Measurements from ENCODE around the gene CDK14.
"Not testable (repeated sequence)": the region's sequence is repeated elsewhere in the genome, so short reads cannot be mapped to it uniquely, and the experiment has no call there.

The CDK14 gene

DNA sequence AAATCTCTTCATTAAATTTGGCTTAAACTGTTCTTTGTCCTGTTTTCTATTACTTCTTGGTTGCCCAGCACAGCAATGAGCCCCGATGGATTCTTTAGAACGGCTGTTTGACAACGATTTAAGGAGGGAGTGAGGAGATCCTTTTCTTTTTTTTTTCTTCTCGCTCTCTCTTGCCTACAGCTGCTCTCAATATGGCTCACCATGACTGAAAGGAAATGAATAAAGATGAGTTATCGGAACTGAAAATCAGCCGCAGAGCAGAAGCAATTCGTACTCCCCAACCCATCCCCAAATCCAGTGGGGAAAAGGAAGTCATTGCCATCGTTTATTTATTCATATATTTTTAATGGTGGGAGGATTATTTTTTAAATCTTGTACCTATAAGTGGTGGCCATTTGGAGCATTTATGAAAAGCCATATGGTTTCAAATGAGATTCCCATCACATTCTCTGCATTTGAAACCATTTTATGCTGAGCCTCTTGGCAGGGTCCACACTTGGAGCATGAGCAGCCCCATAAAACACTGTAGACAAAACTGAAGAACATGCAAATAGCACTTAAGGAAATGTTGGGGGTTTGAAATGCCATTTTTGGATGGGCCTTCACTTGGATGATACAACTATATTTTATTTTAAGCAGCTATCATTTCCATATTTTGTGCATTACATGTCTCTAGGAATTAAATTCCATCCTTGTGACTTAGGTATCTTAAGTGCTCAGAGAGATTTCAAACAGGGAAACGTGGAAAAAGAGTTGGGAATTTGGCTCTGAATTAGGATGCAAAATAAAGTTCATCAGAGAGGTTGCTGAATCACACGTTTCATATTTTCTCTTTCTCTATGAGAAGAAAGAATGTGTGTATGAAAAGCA is 560.4 kb downstream of the CDK14 start:
- DNase-seq (ENCODE audit: low read depth in 2 of 2): no peak

GRCh38 chr7:91157579-91158320 is 561.6 kb downstream of the CDK14 start:
- DNase-seq (ENCODE audit: low read depth in 2 of 2): no peak

DNA sequence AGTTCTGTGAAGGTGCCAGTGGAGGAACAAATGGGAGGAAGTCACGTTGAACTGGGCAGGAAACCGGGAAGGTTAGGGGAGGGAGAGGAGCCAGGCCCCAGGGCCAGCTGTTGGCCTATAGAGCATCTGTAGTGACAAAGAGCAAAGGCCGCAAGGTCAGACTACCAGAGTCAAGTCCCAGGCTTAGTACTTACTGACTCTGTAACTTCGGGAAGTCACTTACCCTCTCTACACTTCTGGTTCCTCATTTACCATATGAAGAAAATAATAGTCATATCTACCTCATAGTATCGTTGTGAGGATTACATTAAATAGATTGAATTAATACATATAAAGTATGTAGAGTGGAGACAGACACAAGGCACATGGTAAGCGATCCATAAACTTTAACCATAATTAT is 566.3 kb downstream of the CDK14 start:
- no peak for DNase-seq (ENCODE audit: low read depth in 2 of 2)

DNA sequence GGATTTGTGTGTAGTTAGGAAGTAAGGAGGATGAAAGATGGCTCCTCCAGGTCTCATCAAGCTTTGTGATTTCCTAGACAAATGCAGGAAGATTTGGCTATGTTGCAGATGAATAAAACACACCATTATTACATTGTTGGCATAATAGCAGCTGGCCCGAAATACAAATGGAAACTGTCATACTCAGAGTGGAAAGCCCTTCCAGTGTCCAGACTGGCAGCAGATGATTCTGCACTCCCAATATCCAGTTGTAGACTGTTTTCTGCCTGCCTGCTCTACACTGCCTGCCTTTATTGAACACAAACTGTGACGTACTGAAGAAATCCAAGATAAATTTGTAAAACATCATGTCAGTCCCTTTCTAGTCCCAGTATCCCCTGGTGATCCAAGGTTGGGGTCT is 568.4 kb downstream of the CDK14 start:
- no peak for DNase-seq (ENCODE audit: low read depth in 2 of 2)

- DNase-seq (ENCODE audit: low read depth in 2 of 2): no peak
Observed at GRCh38 chr7:91165006-91165845, 569.1 kb downstream of the CDK14 start.

GRCh38 chr7:91165846-91166230 is 569.7 kb downstream of the CDK14 start:
- no peak for DNase-seq (ENCODE audit: low read depth in 2 of 2)

DNA sequence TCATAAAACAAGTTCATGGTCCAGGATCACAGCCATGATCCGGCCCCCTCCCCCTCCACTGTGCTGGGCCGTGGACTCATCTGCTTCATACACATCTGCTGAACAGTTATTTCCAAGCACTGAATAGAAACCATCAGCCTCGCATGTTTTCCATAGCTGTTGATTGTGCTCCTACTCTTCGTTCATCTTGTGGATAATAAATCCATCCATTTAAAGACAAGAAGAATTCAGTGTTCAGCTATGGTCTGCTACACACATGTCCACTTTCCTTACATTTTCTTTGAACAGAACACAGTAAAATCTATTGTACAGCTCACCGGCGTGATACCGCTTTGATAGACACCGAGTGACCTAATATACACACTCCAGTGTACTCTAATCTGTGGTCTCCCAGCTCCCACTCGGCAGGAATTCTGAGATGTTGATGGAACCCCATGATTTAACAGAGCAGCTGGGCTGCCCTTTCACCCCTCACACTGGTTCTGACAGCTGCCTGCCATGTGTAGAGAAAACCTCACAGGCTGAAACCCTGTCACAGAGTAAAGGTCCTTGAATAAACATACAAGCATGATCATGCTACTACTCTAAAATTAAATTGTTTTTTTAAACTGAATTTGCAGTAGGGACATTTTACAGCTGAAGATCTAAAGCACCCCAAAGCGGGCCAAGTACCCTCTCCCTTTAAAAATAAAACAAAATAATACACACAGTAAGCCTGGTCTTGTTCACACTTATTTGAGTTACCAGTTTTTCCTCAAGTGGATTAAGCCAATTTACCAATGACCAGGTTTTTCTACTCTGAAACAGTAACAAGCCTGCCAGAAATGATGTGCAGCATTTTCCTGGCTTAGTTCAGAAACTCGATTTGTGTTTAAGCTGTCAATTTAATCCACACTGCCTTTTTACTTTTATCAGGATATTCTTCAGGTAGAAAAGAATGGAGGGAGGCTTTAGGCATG is 573.0 kb downstream of the CDK14 start:
- no peak for DNase-seq (ENCODE audit: low read depth in 2 of 2)

DNA sequence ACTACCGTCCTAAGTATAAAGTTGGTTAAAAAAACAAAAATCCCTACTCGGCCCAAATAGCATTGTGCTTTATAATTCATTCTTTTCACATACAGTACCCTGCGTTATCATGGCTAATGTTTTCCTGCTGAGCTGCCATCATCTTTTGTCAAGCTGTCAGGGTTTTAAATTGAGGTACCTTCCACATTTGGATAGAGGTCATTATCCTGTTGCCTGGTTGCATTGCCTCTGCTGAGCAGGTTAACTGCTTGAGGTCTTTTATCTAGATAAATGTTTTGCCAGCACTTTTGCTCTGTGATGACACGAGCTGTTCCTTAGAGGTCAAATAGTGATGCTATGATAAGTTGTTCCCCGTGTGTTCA is 573.7 kb downstream of the CDK14 start:
- no peak for DNase-seq (ENCODE audit: low read depth in 2 of 2)

DNA sequence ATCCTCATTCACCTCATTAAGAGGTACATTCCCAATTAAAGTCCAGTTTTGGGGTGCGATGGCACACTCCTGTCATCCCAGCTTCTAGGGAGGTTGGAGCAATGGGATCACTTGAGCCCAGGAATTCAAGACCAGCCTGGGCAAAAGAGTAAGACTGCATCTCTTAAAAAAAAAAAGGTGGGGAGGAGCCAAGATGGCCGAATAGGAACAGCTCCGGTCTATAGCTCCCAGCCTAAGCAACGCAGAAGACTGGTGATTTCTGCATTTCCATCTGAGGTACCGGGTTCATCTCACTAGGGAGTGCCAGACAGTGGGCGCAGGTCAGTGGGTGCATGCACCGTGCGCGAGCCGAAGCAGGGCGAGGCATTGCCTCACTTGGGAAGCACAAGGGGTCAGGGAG is 577.1 kb downstream of the CDK14 start:
- not testable (repeated sequence) for DNase-seq (ENCODE audit: low read depth in 2 of 2)

DNA sequence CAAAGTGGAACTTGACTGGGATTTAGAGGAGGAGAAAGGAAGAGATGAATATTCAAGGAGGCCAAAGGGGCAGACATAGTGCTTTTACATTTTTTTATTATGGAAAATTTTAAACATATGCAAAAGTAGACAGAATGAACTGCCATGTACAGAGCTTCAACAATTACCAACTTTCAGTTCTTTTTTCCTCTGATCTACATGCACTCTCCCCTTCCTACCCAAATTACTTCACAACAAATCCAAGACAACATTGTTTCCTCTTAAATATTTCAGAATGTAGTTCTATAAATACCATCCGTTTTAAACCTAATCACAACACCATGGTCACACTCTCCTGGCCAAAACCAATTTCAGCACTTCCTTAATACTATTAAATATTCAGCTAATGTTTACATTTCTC is 584.6 kb downstream of the CDK14 start:
- DNase-seq (ENCODE audit: low read depth in 2 of 2): no peak

DNA sequence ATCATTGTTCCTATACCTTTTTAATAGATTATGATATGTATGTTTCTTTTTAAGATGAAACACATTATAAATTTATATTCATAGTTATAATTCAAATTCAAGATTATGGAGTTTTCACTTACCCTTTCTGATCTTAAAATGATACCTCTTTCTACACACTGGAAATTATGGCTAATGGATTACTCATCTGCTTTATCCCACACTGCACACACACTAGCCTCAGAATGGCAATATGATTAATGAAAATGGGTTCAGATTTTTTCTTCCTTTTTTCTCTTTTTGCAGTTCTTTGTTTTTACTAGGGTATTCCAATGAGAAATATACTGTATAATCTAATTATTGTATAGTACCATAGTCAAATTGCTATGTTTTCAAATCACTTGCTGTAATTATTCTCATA is 585.8 kb downstream of the CDK14 start:
- no peak for DNase-seq (ENCODE audit: low read depth in 2 of 2)

DNA sequence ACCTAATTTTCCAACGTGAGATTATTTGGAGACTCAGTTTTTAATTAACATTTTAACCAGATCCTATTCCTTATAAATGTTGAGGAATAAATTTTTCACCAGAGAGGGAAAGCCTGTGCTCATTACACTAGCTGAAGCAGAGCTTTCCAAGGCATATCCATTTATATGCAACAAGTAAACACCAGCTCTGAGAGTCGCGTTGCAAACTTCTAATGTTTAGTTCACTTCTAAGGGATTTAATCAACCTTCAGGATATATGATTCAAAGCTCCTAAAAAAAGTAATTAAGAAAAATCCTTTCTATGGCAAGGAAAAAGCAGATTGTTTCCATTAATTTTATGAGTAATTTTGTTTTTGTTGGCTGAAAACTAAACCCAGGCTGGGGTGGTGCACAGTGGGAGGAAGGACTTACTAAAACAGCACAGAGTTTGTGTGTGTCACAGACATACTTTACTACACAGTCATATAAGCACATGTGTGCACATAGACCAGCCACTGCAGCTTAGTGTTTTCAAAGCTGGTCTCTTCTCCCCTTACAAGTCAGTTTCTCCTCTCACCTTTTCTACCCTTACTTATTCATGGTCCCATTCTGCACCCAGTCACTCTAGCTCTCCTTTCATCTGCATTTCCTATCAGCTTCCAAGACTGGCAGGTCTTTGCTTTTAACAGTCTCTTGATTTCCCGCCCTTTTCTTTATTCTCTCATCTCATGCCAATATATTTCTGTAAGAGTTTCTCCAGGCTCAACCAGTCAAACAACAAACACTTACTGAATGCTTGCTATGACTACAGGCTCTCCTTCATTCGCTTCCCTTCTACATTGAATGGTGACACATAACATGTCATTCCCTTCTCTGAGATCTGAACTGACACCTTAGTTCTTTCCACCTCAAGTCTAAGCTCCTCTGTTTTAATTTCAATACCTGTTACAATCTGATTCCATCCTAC is 587.0 kb downstream of the CDK14 start:
- DNase-seq (ENCODE audit: low read depth in 2 of 2): no peak

- DNase-seq (ENCODE audit: low read depth in 2 of 2): no peak
Observed at GRCh38 chr7:91185771-91186170, 589.6 kb downstream of the CDK14 start.

GRCh38 chr7:91187061-91187460 is 590.9 kb downstream of the CDK14 start:
- no peak for DNase-seq (ENCODE audit: low read depth in 2 of 2)

DNA sequence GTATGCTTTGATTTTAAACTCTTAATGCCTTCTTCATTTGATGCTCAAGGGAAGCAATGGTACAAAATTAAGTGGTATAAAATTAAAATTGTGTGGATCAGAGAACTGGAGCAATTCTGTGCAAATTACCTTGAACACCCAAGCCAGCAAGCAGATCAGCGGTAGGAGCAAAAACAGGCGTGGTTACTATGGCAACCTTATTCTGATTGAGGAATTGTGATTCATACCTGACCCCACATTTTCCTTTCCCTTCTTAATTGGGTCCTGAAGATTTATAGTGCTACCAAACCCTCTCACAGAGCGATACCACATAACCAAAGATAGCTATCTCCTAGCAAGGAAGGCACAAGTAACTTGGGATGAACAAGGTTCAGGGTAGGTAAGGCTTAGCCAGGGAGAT is 595.6 kb downstream of the CDK14 start:
- DNase-seq (ENCODE audit: low read depth in 2 of 2): no peak

DNA sequence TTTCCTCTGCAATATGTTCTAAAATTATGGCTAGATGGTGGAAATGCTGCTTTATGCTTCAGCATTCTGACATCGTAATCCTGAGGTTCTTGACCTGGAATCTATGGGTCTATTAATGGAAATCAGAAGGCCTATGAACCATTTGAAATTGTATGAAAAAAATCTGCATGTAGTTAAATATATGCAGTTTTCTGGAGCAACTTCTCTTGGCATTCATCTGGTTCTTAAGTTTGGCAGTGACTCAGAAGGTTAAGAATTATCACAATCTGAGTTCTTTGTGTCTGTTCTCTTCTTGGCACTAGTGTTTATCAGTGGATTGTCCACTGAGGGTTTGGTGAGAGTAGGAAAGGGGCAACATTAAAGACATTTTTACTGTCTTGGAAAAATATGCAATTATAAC is 597.0 kb downstream of the CDK14 start:
- no peak for DNase-seq (ENCODE audit: low read depth in 2 of 2)

DNA sequence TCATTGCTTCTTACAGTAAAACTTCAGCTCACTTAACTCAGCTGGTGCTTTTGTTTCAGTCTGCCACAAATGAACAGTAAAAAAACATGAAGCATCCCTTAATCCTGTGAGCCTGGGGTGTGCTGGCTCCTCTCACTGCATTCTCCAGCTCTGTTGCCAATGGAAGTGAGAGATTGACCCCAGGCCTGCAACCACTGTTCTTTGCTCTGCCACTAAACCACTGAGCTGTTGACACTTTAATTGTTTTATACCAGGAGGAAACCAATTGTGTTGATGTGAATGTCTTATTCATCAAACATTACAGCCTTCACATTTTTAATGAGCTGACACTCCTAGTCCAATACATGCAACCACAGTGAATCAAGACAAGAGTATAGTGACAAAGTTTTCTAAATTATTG is 598.7 kb downstream of the CDK14 start:
- DNase-seq (ENCODE audit: low read depth in 2 of 2): no peak

- DNase-seq (ENCODE audit: low read depth in 2 of 2): no peak
Observed at GRCh38 chr7:91196058-91196457, 599.9 kb downstream of the CDK14 start.

- no peak for DNase-seq (ENCODE audit: low read depth in 2 of 2)
Observed at GRCh38 chr7:91198371-91198770, 602.2 kb downstream of the CDK14 start.

DNA sequence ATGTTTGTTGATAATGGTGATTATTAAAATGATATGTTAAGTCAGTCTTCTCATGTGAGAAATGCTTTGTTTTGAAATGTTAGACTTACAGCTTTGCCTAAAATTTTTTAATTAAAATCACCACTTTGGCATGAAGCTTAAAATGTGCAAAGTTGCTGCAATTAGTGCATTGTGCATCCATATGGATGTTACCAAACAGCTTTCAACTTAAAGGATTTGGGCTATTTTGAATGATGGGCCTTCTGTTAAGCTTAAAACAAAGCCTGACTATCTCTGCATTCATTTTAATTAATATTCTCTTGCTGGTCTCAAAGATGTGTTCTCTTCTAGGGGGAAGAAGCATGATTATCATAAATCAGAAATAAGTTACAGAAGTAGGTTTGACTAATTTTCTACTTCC is 603.5 kb downstream of the CDK14 start:
- DNase-seq (ENCODE audit: low read depth in 2 of 2): no peak
